DND-41 (cell line): ENCODE measurements around the gene NKX2-4.

Source experiments
- ATAC-seq: fragments of 200-7000 bp; cut with Tn5 transposase; 3 replicates; pipeline ENCODE4 v1.9.1; 2021; ENCODE audit warnings: low read depth; ENCODE audit not compliant: insufficient read depth
- DNase-seq: peaks from one replicate; pipeline ENCODE4 v3.0.0-alpha.2; 2020
- H2AFZ ChIP-seq: 2 replicates; pipeline ENCODE4 v1.6.0; 2012; ENCODE audit warnings: low read depth, low read length
- H3K27ac ChIP-seq: 2 replicates; pipeline ENCODE4 v1.5.1; 2012; ENCODE audit warnings: low read length, inconsistent platforms
- H3K27me3 ChIP-seq: fragments of 200-600 bp; sonication (generic); 2 replicates; pipeline ENCODE4 v1.6.0; 2012; ENCODE audit warnings: low read length, mild to moderate bottlenecking, inconsistent platforms; ENCODE audit not compliant: insufficient read depth, poor library complexity
- H3K36me3 ChIP-seq: 2 replicates; pipeline ENCODE4 v1.5.1; 2012; ENCODE audit warnings: low read length, inconsistent platforms; ENCODE audit not compliant: insufficient read depth
- H3K4me1 ChIP-seq: 2 replicates; pipeline ENCODE4 v1.5.1; 2012; ENCODE audit warnings: mild to moderate bottlenecking, low read length; ENCODE audit not compliant: insufficient read depth
- H3K4me2 ChIP-seq: 2 replicates; pipeline ENCODE4 v1.6.0; 2012; ENCODE audit warnings: mild to moderate bottlenecking, moderate library complexity, low read length, inconsistent platforms; ENCODE audit not compliant: insufficient read depth
- H3K4me3 ChIP-seq, 2 experiments: fragments of 200-600 bp in 1 of 2; shearing (Covaris generic) in 1 of 2; 2 replicates each; pipeline ENCODE4 v1.5.1; 2012 to 2016; ENCODE audit warnings: inconsistent platforms in 2 of 2, low read length in 2 of 2, mild to moderate bottlenecking in 2 of 2, low read depth in 1 of 2, moderate library complexity in 1 of 2
- H3K79me2 ChIP-seq: 2 replicates; pipeline ENCODE4 v1.6.0; 2012; ENCODE audit warnings: low read length, inconsistent platforms; ENCODE audit not compliant: insufficient read depth
- H3K9ac ChIP-seq: 2 replicates; pipeline ENCODE4 v1.6.0; 2012; ENCODE audit warnings: low read depth, mild to moderate bottlenecking, inconsistent platforms, low read length, moderate library complexity
- H3K9me3 ChIP-seq: 2 replicates; pipeline ENCODE4 v1.5.1; 2012; ENCODE audit warnings: low read length, moderate library complexity, mild to moderate bottlenecking, inconsistent platforms; ENCODE audit not compliant: insufficient read depth, severe bottlenecking
- H4K20me1 ChIP-seq: 2 replicates; pipeline ENCODE4 v1.6.0; 2012; ENCODE audit warnings: low read length; ENCODE audit not compliant: insufficient read depth
- EZH2 ChIP-seq: IDR thresholded peaks from 3 replicates; pipeline ENCODE4 v1.6.1; 2012; ENCODE audit warnings: borderline replicate concordance, low read depth, mild to moderate bottlenecking, moderate library complexity, low read length, inconsistent platforms; ENCODE audit not compliant: severe bottlenecking
- TF ChIP-seq, protein P1 (sequence below): IDR thresholded peaks from 2 replicates; pipeline ENCODE4 v1.5.1; 2012; ENCODE audit warnings: borderline replicate concordance, low read length, moderate library complexity, mild to moderate bottlenecking; ENCODE audit not compliant: poor library complexity, severe bottlenecking; ENCODE audit errors: extremely low read depth

The NKX2-4 gene

DNA sequence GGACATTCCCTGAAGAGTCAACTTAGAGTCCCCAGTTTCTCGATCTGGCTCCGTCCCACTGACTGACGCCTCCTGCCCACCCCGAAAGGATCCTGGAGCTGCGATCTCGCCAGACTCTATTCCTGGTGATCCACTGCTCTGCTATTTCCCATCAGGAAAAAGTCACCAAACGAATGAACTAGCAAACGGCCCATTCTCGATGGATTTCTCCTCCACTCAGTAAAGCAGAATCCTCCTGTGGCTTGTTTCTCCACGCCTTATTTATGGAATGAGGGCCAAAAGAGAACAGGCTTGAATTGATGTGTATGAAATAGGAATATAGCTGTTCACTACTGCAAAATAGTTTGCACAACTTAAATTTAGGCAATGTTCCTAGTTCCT is 5.4 kb downstream of the NKX2-4 start:
- H3K4me1 ChIP-seq, result no peaks in the 10 kb centered on the region
- no peak overlapping the region for H3K4me2 ChIP-seq
- no peak overlapping the region for H3K9ac ChIP-seq
- no peaks in the 10 kb centered on the region for H3K9me3 ChIP-seq
- no peaks in the 10 kb centered on the region for H4K20me1 ChIP-seq
- H3K79me2 ChIP-seq, result no peaks in the 10 kb centered on the region
- DNase-seq (no peak), ATAC-seq (no peak)
- no peaks in the 10 kb centered on the region for H3K27me3 ChIP-seq
- no peak overlapping the region for H2AFZ ChIP-seq
- no peak overlapping the region for H3K27ac ChIP-seq
- H3K36me3 ChIP-seq, result peaks cover 21% of the 10 kb centered on the region
- TF ChIP-seq EZH2, result no peak
- TF ChIP-seq, protein P1, sequence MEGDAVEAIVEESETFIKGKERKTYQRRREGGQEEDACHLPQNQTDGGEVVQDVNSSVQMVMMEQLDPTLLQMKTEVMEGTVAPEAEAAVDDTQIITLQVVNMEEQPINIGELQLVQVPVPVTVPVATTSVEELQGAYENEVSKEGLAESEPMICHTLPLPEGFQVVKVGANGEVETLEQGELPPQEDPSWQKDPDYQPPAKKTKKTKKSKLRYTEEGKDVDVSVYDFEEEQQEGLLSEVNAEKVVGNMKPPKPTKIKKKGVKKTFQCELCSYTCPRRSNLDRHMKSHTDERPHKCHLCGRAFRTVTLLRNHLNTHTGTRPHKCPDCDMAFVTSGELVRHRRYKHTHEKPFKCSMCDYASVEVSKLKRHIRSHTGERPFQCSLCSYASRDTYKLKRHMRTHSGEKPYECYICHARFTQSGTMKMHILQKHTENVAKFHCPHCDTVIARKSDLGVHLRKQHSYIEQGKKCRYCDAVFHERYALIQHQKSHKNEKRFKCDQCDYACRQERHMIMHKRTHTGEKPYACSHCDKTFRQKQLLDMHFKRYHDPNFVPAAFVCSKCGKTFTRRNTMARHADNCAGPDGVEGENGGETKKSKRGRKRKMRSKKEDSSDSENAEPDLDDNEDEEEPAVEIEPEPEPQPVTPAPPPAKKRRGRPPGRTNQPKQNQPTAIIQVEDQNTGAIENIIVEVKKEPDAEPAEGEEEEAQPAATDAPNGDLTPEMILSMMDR, result no peak
- no peak overlapping the region for H3K4me3 ChIP-seq

DNA sequence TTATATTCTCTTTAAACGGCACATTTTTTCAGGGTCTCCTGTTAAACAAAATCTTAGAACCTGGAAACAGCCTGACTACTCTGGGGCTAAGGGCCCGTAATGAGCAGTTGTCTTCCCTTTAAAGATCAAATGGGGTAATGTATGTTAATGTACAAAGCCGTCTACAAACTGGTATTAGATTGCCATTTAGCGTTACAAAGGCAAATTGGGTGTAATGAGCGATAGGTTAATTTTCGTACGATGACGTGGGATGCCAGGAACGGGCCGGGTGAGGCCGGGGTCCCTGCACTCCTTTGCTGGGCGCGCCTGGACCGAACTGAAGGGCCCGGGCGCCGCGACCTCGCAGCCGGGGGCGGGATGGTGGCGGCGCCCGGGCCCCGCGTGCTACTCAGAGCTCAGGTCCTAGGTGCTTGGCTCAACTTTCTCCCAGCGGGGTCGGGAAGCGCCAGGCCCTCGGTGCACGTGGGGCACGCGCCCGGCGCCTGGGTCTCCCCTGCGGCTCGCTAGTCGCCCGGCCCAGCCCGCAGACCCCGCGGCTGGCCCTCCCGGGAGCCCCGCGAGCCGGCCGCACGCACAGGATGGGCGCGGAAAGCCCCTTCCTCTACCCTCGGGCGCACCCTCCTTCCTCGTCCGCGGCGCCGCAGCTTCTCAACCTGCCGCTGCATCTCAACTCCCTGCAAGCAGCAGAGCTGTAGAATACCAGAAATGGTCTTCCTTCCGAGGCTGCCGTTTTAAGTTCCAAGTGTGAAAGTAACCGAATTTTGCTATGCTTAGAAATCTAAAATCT is 5.9 kb downstream of the NKX2-4 start:
- Histone ChIP-seq H3K79me2 (no peaks in the 10 kb centered on the region), H3K9me3 (no peaks in the 10 kb centered on the region), H3K27me3 (no peaks in the 10 kb centered on the region), H3K4me3 (no peak overlapping the region), H3K4me1 (no peaks in the 10 kb centered on the region), H2AFZ (no peak overlapping the region), H3K27ac (no peak overlapping the region), H3K9ac (no peak overlapping the region), H3K36me3 (peaks cover 27% of the 10 kb centered on the region), H3K4me2 (no peak overlapping the region), H4K20me1 (no peaks in the 10 kb centered on the region)
- DNase-seq, result no peak
- no peak for TF ChIP-seq EZH2
- TF ChIP-seq, protein P1, result no peak
- ATAC-seq, result peak; percentile 47; the same call in 1 of the 3 replicates

DNA sequence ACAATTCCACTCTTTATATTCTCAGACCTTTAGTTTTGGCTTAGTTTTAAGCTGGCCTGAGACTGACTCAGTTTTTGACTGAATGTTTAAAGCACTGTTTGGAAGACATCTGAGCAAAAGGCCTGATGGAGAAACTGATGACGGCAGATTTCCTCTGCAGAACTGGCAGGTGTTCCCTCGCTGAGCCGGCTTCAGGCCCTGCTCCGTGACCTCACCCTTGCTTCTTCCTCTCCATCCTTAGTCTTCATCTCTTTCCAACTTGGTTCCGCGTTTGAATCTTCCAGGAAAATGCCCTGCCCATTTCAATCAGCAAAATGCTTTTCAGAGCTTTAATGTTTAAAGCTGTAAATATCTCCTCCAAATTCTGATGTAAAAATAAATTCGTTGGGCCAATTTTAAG is 6.6 kb downstream of the NKX2-4 start:
- Histone ChIP-seq H3K9me3 (no peaks in the 10 kb centered on the region), H2AFZ (no peak overlapping the region), H3K4me1 (no peaks in the 10 kb centered on the region), H3K79me2 (no peaks in the 10 kb centered on the region), H3K4me3 (no peak overlapping the region), H3K27ac (no peak overlapping the region), H3K9ac (no peak overlapping the region), H3K4me2 (no peak overlapping the region), H3K36me3 (peaks cover 33% of the 10 kb centered on the region), H3K27me3 (no peaks in the 10 kb centered on the region), H4K20me1 (no peaks in the 10 kb centered on the region; the same call in 1 of the 2 replicates)
- TF ChIP-seq, protein P1, result no peak
- no peak for TF ChIP-seq EZH2
- ATAC-seq, result no peak
- no peak for DNase-seq
